ENCODE measurements around the gene TSC22D1.

Gene TSC22D1

GRCh38 chr13:44389876-44390275 lies 186.3 kb downstream of the TSC22D1 start:
- DNase-seq (ENCODE audit: low read depth), result no peak
- H3K4me3 ChIP-seq (ENCODE audit: low read depth, low read length), result no peak overlapping the region
- no peak for TF ChIP-seq CTCF (conservative IDR thresholded peaks at IDR 0.05; ENCODE audit: low read depth, low read length)

GRCh38 chr13:44389060-44389666 lies 187.0 kb downstream of the TSC22D1 start:
- TF ChIP-seq CTCF (conservative IDR thresholded peaks at IDR 0.05; ENCODE audit: low read depth, low read length), result no peak
- no peak for DNase-seq (ENCODE audit: low read depth)
- no peak overlapping the region for H3K4me3 ChIP-seq (ENCODE audit: low read depth, low read length)

- no peak for TF ChIP-seq CTCF (conservative IDR thresholded peaks at IDR 0.05; ENCODE audit: low read depth, low read length)
- no peak for DNase-seq (ENCODE audit: low read depth)
- no peak overlapping the region for H3K4me3 ChIP-seq (ENCODE audit: low read depth, low read length)
Measured at GRCh38 chr13:44388427-44389059, 187.6 kb downstream of the TSC22D1 start.

DNA sequence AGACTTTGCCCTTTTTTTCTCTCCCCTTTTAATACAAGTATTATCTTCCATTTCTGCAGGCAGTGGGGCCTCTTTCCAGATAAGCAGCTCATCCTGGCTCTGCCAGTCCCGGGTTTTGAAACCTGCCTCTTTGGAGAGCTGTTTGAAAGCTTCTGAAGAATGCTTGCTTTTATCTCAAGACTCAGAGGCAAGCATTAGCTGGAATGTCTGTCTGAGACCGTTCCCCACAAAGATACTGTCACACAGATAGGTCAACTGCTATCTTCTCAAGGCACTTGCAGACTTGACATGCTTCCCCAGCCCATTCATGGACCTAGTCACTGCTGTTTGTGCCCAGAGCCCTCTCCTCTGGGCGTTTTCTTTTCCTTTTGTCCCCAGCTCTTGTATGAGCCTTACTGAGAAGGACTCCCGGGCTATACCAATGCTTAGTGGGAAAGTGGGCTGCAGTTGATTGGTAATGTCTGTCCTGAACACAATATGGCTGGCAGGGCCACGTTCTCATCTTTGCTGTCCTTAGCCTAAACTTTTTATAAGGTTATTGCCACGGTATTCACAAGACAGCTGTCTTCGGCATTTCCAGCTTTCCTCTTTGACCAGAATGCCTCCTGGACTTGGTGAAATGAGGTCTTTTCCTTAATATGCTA lies 189.1 kb downstream of the TSC22D1 start:
- peak; percentile 35 for DNase-seq (ENCODE audit: low read depth)
- TF ChIP-seq CTCF (conservative IDR thresholded peaks at IDR 0.05; ENCODE audit: low read depth, low read length), result no peak
- H3K4me3 ChIP-seq (ENCODE audit: low read depth, low read length), result no peak overlapping the region

GRCh38 chr13:44385847-44386246 lies 190.3 kb downstream of the TSC22D1 start:
- TF ChIP-seq CTCF (conservative IDR thresholded peaks at IDR 0.05; ENCODE audit: low read depth, low read length), result no peak
- no peak for DNase-seq (ENCODE audit: low read depth)
- no peak overlapping the region for H3K4me3 ChIP-seq (ENCODE audit: low read depth, low read length)

DNA sequence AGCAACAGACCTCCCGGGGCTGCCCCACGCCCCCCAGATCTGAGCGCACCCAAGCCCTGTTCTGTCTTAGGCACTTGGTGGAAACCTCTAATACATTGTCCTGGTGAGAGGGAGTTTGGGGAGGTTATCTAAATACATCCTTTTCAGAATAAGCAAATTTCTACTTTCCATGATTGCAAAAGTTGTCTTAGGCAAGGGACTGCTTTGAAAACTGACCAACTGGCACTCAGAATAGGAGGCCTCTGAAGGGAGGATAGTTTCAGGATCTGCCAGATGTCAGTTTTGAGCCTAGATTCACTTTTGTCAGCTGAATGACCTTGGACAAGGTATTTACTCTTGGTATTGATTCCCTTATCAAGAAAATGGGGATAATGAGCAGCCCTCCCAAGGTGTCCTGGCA lies 190.7 kb downstream of the TSC22D1 start:
- no peak for TF ChIP-seq CTCF (conservative IDR thresholded peaks at IDR 0.05; ENCODE audit: low read depth, low read length)
- no peak for DNase-seq (ENCODE audit: low read depth)
- H3K4me3 ChIP-seq (ENCODE audit: low read depth, low read length), result no peak overlapping the region
